Heart left ventricle (tissue), 13 donors: Measurements from ENCODE around the gene PSMB8.

Experiments used
- CTCF ChIP-seq, 12 donors: fragments of 200-600 bp; sonication (generic) in 4 of 12; IDR thresholded peaks; one replicate each; pipeline versions ENCODE4 v1.5.0 to v1.8.0; 2018 to 2022; ENCODE audit warnings: antibody characterized with exemption in 12 of 12, mild to moderate bottlenecking in 5 of 12
- POLR2A ChIP-seq, 2 donors: fragments of 450-650 bp; IDR thresholded peaks; one replicate each; pipeline ENCODE4 v1.6.1; 2017; ENCODE audit warnings: antibody characterized with exemption in 2 of 2, mild to moderate bottlenecking in 2 of 2, moderate library complexity in 2 of 2
- donor health status: ischemic (EF 13 %, LVEDD 7.1; RV severe dilation, severe dysfunction).
- donor health status: DM: no; HTN: yes; CAD: no.
- donor health status: DM: no; HTN: no; CAD: no.
- donor health status: ischemic (EF 25% LVEDD 6.9; RV normal size, moderate dysfunction).
- donor health status: ischemic (EF 25% LVEDD 5.7; RV mildly dilated, moderate dysfunction).
- donor health status: ischemic (EF 35%, LVEDD 5.7; RV mildly dilated, moderate dysfunction).
- donor health status: nonischemic (EF 11% LVEDD 7.7; RV severe dilation, severe dysfunction).
- donor health status: DM: yes; HTN: yes; CAD: no.
- donor health status: PGD.
- donor health status: ischemic (EF 29% LVEDD 5.4; RV normal size, mild dysfunction).
- donor health status: nonischemic (EF 23%, LVEDD 6.1; RV moderate dilation, normal function).

- TF ChIP-seq CTCF (IDR thresholded peaks at IDR 0.05) (no peak), POLR2A (IDR thresholded peaks at IDR 0.05) (no peak)
These were observed 13.5 kb upstream of the PSMB8 start for GRCh38 chr6:32857156-32857891.
